ENCODE data around the gene SEC16A. TPM values are rescaled to one million over a fixed set of nuclear protein-coding genes. Genes with fewer than 3 reads are reported as not detected.

The SEC16A gene
- total RNA-seq, result 74.0 and 78.8 TPM in 2 replicates

DNA sequence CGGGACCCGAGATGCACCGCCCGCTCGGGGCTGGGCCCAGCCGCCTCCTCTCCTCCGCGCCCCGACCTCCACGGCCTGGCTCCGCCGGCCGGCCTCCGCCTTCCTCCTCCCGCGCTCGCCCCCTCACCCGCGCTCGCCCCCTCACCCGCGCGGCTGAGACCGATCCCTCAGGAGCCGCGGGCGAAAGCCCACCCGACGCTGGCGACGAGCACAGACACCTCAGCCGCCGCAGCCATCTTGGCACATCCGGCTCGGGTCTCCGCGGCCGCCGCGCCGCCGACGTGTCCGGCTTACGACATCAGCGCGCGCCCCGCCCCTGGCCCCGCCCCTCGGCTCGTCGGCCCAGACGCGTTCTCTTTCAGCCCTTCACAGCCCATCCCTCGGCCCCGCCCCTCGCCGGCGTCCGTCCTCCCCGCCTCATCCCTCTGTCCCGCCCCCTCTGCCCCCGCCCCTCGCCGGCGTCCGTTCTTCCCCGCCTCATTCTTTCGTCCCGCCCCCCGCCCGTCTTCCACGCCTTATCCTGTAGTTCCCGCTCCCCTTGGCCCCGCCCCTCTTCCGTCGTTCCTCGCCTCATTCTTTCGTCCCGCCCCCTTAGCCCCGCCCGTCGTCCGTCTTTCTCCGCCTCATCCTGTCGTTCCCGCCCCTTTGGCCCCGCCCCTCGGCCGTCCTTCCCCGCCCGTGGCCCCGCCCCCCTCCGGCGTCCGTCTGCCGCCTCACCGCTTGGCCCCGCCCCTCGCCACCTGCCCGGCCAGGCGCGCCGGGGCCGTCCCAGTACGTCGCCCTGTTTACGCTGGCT lies at the start of gene SEC16A:
SEC16A (minus strand) TSS at position 248 of the 796 bp plus-strand sequence. CDS start 5,425 bp downstream, outside the sequence.
- ChIA-PET POLR2A (interaction anchor here (0.6 to 1.1 kb wide), 10 partner anchors 16 to 758 kb away, joined by 3 to 7 read pairs (median 3); partner anchors contain the start of genes AGPAT2, NOTCH1, TRAF2 and TUBB4B), CTCF (interaction anchor here (2.5 kb wide), 1 partner anchor 149 kb away, joined by 17 read pairs; no protein-coding TSS in a partner anchor)
- intact Hi-C loops (cut with micrococcal nuclease), result loop anchor here (1.0 to 5.0 kb wide), 10 partner anchors 44 to 576 kb away; partner anchors contain the start of genes AGPAT2, CAMSAP1, DNLZ and ENTR1
- H3K27ac Mint-ChIP-seq, result peak within 1 kb of the TSS; percentile 97
- peaks cover 25% of the 10 kb centered on the region for H3K36me3 Mint-ChIP-seq (ENCODE audit: low read depth)
- H3K9me3 Mint-ChIP-seq, result no peaks in the 10 kb centered on the region
- H3K4me3 Mint-ChIP-seq, result peak within 1 kb of the TSS; percentile 98
- no peaks in the 10 kb centered on the region for H3K27me3 Mint-ChIP-seq
- ATAC-seq (ENCODE audit: low read depth) (peak; percentile 78), DNase-seq (peak; percentile 99)
- no peak for TF ChIP-seq CTCF (IDR thresholded peaks at IDR 0.05)
- H3K4me1 Mint-ChIP-seq, result peaks cover 34% of the 10 kb centered on the region

GRCh38 chr9:136531904-136532798 lies 49.3 kb upstream of the SEC16A start:
- POLR2A ChIA-PET, result interaction anchor here (0.6 kb wide), 1 partner anchor 31 kb away, joined by 4 read pairs; no protein-coding TSS in a partner anchor

GRCh38 chr9:136531186-136531903 lies 48.5 kb upstream of the SEC16A start:
- no peaks in the 10 kb centered on the region for H3K9me3 Mint-ChIP-seq
- H3K4me3 Mint-ChIP-seq, result peak overlapping the region; percentile 32
- no peak overlapping the region for H3K27ac Mint-ChIP-seq
- no peak for TF ChIP-seq CTCF (IDR thresholded peaks at IDR 0.05)
- no peaks in the 10 kb centered on the region for H3K36me3 Mint-ChIP-seq (ENCODE audit: low read depth)
- H3K4me1 Mint-ChIP-seq, result peaks cover 63% of the 10 kb centered on the region
- POLR2A ChIA-PET, result no interaction called here
- ATAC-seq (ENCODE audit: low read depth), result no peak
- DNase-seq, result no peak
- CTCF ChIA-PET, result interaction anchor here (1.6 kb wide), 1 partner anchor 20 kb away, joined by 4 read pairs; no protein-coding TSS in a partner anchor
- no peaks in the 10 kb centered on the region for H3K27me3 Mint-ChIP-seq
- intact Hi-C loops (cut with micrococcal nuclease), result no loop called here

More at GRCh38 chr9:136531904-136532798, 49.3 kb upstream of the SEC16A start:
- Mint-ChIP-seq H3K36me3 (ENCODE audit: low read depth) (peaks cover under 1% of the 10 kb centered on the region), H3K27ac (peak overlapping the region; percentile 41), H3K27me3 (no peaks in the 10 kb centered on the region), H3K9me3 (no peaks in the 10 kb centered on the region), H3K4me3 (peak overlapping the region; percentile 46), H3K4me1 (peaks cover 69% of the 10 kb centered on the region)
- TF ChIP-seq CTCF (IDR thresholded peaks at IDR 0.05), result no peak
- CTCF ChIA-PET, result interaction anchor here (1.6 kb wide), 1 partner anchor 20 kb away, joined by 4 read pairs; no protein-coding TSS in a partner anchor
- ATAC-seq (ENCODE audit: low read depth) (no peak), DNase-seq (no peak)
- intact Hi-C loops (cut with micrococcal nuclease), result loop anchor here (2.0 kb wide), 1 partner anchor 15 kb away; the partner anchor contains the start of gene NOTCH1

GRCh38 chr9:136530461-136531089 lies 47.7 kb upstream of the SEC16A start:
- no peak for TF ChIP-seq CTCF (IDR thresholded peaks at IDR 0.05)
- Mint-ChIP-seq H3K36me3 (ENCODE audit: low read depth) (no peaks in the 10 kb centered on the region), H3K4me1 (peaks cover 60% of the 10 kb centered on the region), H3K27me3 (no peaks in the 10 kb centered on the region), H3K9me3 (no peaks in the 10 kb centered on the region), H3K4me3 (no peak overlapping the region), H3K27ac (no peak overlapping the region)
- ChIA-PET POLR2A (interaction anchor here (2.1 kb wide), 1 partner anchor 9 kb away, joined by 7 read pairs; no protein-coding TSS in a partner anchor), CTCF (interaction anchor here (1.6 kb wide), 1 partner anchor 21 kb away, joined by 4 read pairs; no protein-coding TSS in a partner anchor)
- no peak for ATAC-seq (ENCODE audit: low read depth)
- DNase-seq, result no peak
- intact Hi-C loops (cut with micrococcal nuclease), result no loop called here

Measured in activated B cell treated with CpG ODN at 0.5 μM for 24 hours (primary cell).